HEK293T (cell line): ENCODE results near the gene USP15.
"Not testable (repeated sequence)": the region's sequence is repeated elsewhere in the genome, so short reads cannot be mapped to it uniquely, and the experiment has no call there.

Source experiments
- CTCF ChIA-PET: fragments of 350-600 bp; formaldehyde crosslinking; extraction: SDS; loops from one replicate; lab custom pipeline; 2021; ENCODE audit warnings: antibody characterized with exemption, inconsistent platforms; lab: Yijun Ruan, JAX
- POLR2A ChIA-PET: fragments of 350-600 bp; formaldehyde crosslinking; extraction: SDS; loops from one replicate; lab custom pipeline; 2020; ENCODE audit warnings: antibody characterized with exemption, inconsistent platforms; lab: Yijun Ruan, JAX
- DNase-seq: peaks from one replicate; pipeline ENCODE4 v3.0.0; 2012; ENCODE audit warnings: mixed read lengths; ENCODE audit errors: extremely low spot score
- ARNT ChIP-seq: fragments of 450-650 bp; IDR thresholded peaks from 2 replicates; pipeline ENCODE4 v1.6.1; 2017; ENCODE audit warnings: mild to moderate bottlenecking
- BHLHE40 ChIP-seq: fragments of 450-650 bp; IDR thresholded peaks from 2 replicates; pipeline ENCODE4 v1.6.1; 2016; ENCODE audit warnings: mild to moderate bottlenecking, moderate library complexity, borderline replicate concordance
- CTBP1 ChIP-seq: fragments of 450-650 bp; IDR thresholded peaks from 2 replicates; pipeline ENCODE4 v1.6.1; 2016; ENCODE audit warnings: borderline replicate concordance
- ELF4 ChIP-seq: fragments of 450-650 bp; IDR thresholded peaks from 2 replicates; pipeline ENCODE4 v1.6.1; 2017; ENCODE audit warnings: antibody characterized with exemption
- FOXA1 ChIP-seq: fragments of 450-650 bp; IDR thresholded peaks from 2 replicates; pipeline ENCODE4 v1.6.1; 2016; ENCODE audit warnings: mild to moderate bottlenecking
- FOXK2 ChIP-seq: fragments of 450-650 bp; IDR thresholded peaks from 2 replicates; pipeline ENCODE4 v1.6.1; 2016; ENCODE audit warnings: mild to moderate bottlenecking
- FOXM1 ChIP-seq: fragments of 450-650 bp; IDR thresholded peaks from 2 replicates; pipeline ENCODE4 v1.6.1; 2017; ENCODE audit warnings: mild to moderate bottlenecking, borderline replicate concordance
- HDGF ChIP-seq: fragments of 450-650 bp; IDR thresholded peaks from 2 replicates; pipeline ENCODE4 v1.6.1; 2017; ENCODE audit warnings: antibody characterized with exemption, borderline replicate concordance
- L3MBTL2 ChIP-seq: fragments of 450-650 bp; conservative IDR thresholded peaks from 2 replicates; pipeline ENCODE4 v1.6.1; 2016; ENCODE audit warnings: mild to moderate bottlenecking
- LEF1 ChIP-seq: fragments of 450-650 bp; IDR thresholded peaks from 2 replicates; pipeline ENCODE4 v1.6.1; 2017; ENCODE audit warnings: mild to moderate bottlenecking, borderline replicate concordance
- NFRKB ChIP-seq: fragments of 450-650 bp; IDR thresholded peaks from 2 replicates; pipeline ENCODE4 v1.6.1; 2016; ENCODE audit warnings: mild to moderate bottlenecking, moderate library complexity
- SP1 ChIP-seq: fragments of 450-650 bp; IDR thresholded peaks from 2 replicates; pipeline ENCODE4 v1.6.1; 2017
- SUZ12 ChIP-seq: fragments of 450-650 bp; IDR thresholded peaks from 2 replicates; pipeline ENCODE4 v1.6.1; 2016; ENCODE audit warnings: mild to moderate bottlenecking
- TARDBP ChIP-seq: fragments of 450-650 bp; IDR thresholded peaks from 2 replicates; pipeline ENCODE4 v1.6.1; 2016
- ZNF384 ChIP-seq: fragments of 450-650 bp; IDR thresholded peaks from 2 replicates; pipeline ENCODE4 v1.6.1; 2016
- TF ChIP-seq, protein P1 (sequence below): fragments of 450-650 bp; IDR thresholded peaks from 2 replicates; pipeline ENCODE4 v1.6.1; 2016

Gene USP15

DNA sequence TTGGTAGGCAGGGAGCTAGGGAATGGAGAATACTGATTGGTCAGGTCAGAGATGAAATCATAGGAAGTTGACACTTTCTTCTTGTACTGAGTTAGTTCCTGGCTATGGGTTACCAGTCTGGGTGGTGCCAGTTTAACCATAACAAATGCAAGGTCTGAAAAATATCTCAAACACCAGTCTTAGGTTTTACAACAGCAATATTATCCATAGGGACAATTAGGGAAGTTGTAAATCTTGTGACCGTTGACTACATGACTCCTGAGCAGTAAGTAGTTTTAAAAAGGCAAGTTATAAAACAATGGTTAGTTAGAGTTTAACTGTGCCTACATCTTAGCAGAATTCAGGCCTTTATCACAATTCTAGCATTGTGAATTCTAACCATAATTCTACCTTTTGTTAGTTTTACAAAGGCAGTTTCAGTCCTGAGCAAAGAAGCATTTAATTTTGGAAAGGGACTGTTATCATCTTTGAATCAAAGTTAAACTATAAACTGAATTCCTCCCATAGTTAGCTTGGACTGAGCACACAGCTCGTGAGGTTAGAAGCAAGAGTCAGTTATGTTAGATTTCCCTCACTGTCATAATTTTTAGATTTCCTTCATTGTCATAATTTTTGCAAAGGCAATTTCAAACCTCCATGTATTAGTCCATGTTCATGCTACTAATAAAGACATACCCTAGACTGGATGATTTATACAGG is 186.7 kb downstream of the USP15 start:
- CTCF ChIA-PET: interaction anchor here (0.7 to 1.5 kb wide), 2 partner anchors 9 to 11 kb away, joined by 3 to 4 read pairs; no protein-coding TSS in a partner anchor
- POLR2A ChIA-PET: no interaction called here
- no peak for DNase-seq
- TF ChIP-seq FOXK2: no peak
- TF ChIP-seq FOXA1: no peak
- TF ChIP-seq, protein P1, sequence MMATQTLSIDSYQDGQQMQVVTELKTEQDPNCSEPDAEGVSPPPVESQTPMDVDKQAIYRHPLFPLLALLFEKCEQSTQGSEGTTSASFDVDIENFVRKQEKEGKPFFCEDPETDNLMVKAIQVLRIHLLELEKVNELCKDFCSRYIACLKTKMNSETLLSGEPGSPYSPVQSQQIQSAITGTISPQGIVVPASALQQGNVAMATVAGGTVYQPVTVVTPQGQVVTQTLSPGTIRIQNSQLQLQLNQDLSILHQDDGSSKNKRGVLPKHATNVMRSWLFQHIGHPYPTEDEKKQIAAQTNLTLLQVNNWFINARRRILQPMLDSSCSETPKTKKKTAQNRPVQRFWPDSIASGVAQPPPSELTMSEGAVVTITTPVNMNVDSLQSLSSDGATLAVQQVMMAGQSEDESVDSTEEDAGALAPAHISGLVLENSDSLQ: 0 out of 2 replicates have a peak, but pooled peaks have one; percentile 18
- no peak for TF ChIP-seq HDGF

DNA sequence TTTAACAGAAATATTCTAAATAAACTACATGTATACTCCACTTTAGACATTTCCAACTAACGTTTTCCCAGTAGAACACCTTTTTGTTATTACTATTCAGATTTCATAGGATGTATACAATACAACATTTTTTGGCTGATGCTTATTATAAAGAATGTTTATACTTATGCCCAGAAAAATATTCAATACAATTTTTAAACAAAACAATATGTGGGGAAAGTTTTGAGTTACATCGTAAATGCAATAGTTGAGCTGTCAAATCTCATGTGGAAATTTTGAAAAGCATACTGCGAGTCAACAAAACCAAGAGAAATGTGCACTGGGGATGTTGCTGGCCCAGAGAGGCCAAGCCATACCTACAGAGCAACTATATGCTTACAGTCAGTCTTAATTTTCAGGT is 188.2 kb downstream of the USP15 start:
- ChIA-PET POLR2A (no interaction called here), CTCF (interaction anchor here (1.5 kb wide), 1 partner anchor 10 kb away, joined by 4 read pairs; no protein-coding TSS in a partner anchor)
- no peak for TF ChIP-seq BHLHE40
- no peak for TF ChIP-seq FOXK2
- TF ChIP-seq, protein P1: no peak
- TF ChIP-seq SUZ12: no peak
- no peak for TF ChIP-seq FOXA1
- TF ChIP-seq FOXM1: no peak
- TF ChIP-seq SP1: no peak
- DNase-seq: no peak

DNA sequence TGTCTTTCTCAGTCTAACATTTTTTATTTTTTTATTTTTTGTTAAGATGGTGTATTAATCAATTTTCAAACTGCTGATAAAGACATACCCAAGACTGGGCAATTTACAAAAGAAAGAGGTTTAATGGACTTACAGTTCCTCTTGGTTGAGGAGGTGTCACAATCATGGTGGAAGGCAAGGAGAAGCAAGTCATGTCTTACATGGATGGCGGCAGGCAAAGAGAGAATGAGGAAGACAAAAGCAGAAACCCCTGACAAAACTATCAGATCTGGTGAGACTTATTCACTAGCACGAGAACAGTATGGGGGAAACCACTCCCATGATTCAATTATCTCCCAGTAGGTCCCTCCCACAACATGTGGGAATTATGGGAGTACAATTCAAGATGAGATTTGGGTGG is 195.2 kb downstream of the USP15 start:
- CTCF ChIA-PET, POLR2A ChIA-PET: not testable (repeated sequence)

DNA sequence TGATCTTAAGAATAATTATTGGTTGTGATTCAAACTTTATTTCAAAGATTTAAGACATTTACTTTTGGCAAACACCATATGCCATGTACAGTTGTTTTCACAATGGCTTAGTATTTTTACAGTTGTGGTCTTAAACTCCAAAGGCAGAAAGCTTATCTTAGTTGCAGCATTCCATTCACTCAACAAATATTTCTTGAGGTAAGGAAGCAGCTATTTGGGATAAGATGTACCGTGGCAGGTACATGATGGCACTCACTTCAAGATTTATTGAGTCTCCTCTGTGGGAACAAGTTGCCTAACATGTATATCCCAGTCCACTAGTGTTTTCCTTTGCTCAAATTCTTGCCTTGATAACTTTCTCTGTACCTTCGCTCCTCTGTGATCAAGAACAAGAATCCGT is 198.4 kb downstream of the USP15 start:
- ChIA-PET POLR2A (interaction anchor here (2.2 kb wide), 1 partner anchor 8 kb away, joined by 8 read pairs; the partner anchor contains the start of gene MON2), CTCF (no interaction called here)
- DNase-seq: no peak
- TF ChIP-seq FOXA1 (no peak), L3MBTL2 (no peak), ELF4 (no peak), SUZ12 (no peak), FOXM1 (no peak), ZNF384 (no peak), FOXK2 (no peak), ARNT (no peak), LEF1 (no peak), TARDBP (no peak), BHLHE40 (no peak), SP1 (no peak), NFRKB (no peak)

More for the DNA sequence above, 195.2 kb downstream of the USP15 start:
- DNase-seq: not testable (repeated sequence)

DNA sequence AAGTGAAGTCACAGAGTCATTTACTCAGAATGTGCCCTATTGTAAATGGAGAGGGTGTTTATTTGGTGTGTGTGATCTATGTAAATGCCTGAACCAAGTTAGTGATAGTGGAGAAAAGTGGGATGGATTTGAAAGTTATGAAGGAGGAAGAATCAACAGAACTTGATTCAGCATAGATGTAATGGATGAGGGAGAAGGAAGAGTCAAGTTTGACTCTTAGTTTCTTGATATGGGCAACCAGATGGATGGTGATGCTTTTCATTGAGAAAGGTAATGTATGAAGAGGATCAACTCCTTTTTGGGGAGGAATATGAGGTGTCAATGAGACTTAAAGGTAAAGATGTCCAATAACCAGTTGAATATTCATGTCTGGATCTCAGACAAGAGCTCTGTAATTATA is 199.8 kb downstream of the USP15 start:
- no peak for TF ChIP-seq TARDBP
- no peak for TF ChIP-seq ZNF384
- TF ChIP-seq FOXK2: no peak
- no peak for TF ChIP-seq SUZ12
- no peak for TF ChIP-seq CTBP1
- TF ChIP-seq BHLHE40: no peak
- no peak for TF ChIP-seq L3MBTL2
- TF ChIP-seq HDGF: no peak
- TF ChIP-seq LEF1: no peak
- no peak for TF ChIP-seq FOXA1
- no peak for TF ChIP-seq FOXM1
- no peak for TF ChIP-seq ELF4
- no peak for TF ChIP-seq SP1
- TF ChIP-seq, protein P1: no peak
- no peak for TF ChIP-seq NFRKB
- no peak for TF ChIP-seq ARNT
- ChIA-PET POLR2A (no interaction called here), CTCF (no interaction called here)
- no peak for DNase-seq

DNA sequence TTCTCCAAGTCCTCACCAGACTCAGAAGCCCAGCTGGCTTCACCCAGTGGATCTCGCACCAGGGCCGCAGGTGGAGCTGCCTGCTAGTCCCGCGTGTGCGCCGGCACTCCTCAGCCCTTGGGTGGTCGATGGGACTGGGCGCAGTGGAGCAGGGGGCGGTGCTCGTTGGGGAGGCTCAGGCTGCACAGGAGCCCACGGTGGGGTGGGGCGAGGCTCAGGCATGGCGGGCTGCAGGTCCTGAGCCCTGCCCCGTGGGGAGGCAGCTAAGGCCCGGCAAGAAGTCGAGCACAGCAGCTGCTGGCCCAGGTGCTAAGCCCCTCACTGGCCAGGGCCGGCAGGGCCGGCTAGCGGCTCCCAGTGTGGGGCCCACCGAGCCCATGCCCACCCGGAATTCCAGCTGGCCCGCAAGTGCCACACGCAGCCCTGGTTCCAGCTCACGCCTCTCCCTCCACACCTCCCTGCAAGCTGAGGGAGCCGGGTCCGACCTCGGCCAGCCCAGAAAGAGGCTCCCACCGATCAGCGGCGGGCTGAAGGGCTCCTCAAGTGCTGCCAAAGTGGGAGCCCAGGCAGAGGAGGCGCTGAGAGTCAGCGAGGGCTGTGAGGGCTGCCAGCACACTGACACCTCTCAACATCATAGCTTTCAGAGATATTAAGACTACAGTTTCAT is 201.1 kb downstream of the USP15 start:
- CTCF ChIA-PET, DNase-seq, POLR2A ChIA-PET: not testable (repeated sequence)

DNA sequence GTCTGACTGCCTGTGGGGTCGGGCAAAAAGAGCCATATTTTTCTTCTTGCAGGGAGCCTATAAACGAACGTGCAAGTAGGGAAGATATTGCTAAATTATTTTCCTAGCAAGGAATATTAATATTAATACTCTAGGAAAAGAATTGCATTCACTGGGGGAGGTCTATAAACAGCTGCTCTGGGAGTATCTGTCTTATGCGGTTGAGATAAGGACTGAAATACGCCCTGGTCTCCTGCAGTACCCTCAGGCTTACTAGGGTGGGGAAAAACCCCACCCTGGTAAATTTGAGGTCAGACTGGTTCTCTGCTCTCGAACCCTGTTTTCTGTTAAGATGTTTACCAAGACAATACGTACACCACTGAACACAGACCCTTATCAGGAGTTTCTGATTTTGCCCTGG is 203.0 kb downstream of the USP15 start:
- POLR2A ChIA-PET, CTCF ChIA-PET, DNase-seq: not testable (repeated sequence)
